Endodermal cell (in vitro differentiated cells): ENCODE data around the gene OASL. TPM values are rescaled to one million over a fixed set of nuclear protein-coding genes. Genes with fewer than 3 reads are reported as not detected.

Experiments used
- DNase-seq: peaks from one replicate; pipeline ENCODE4 v3.0.0-alpha.2; 2017
- H3K27ac ChIP-seq: 2 replicates; pipeline ENCODE4 v1.5.1; 2013; ENCODE audit warnings: mild to moderate bottlenecking, low read depth, low read length, moderate library complexity
- H3K27me3 ChIP-seq: 2 replicates; pipeline ENCODE4 v1.6.1; 2013; ENCODE audit warnings: mild to moderate bottlenecking, low read length, moderate library complexity; ENCODE audit not compliant: insufficient read depth, control insufficient read depth, poor library complexity, severe bottlenecking
- H3K36me3 ChIP-seq: 2 replicates; pipeline ENCODE4 v1.7.0; 2013; ENCODE audit warnings: mild to moderate bottlenecking, low read length, moderate library complexity; ENCODE audit not compliant: control insufficient read depth, insufficient read depth
- H3K4me1 ChIP-seq: one replicate; pipeline ENCODE4 v1.7.0; 2013; ENCODE audit warnings: low read length; ENCODE audit not compliant: control insufficient read depth, insufficient read depth
- H3K4me3 ChIP-seq: 2 replicates; pipeline ENCODE4 v1.5.1; 2013; ENCODE audit warnings: mild to moderate bottlenecking, low read length, moderate library complexity
- H3K9ac ChIP-seq: 2 replicates; pipeline ENCODE4 v1.6.1; 2013; ENCODE audit warnings: mild to moderate bottlenecking, low read length, moderate library complexity; ENCODE audit not compliant: poor library complexity, severe bottlenecking; ENCODE audit errors: extremely low read depth
- H3K9me3 ChIP-seq: 2 replicates; pipeline ENCODE4 v1.6.1; 2013; ENCODE audit warnings: mild to moderate bottlenecking, low read length, moderate library complexity; ENCODE audit not compliant: control insufficient read depth
- H3K27ac Mint-ChIP-seq: 2 replicates; pipeline ENCODE4 v1.8.0; 2020; ENCODE audit warnings: mixed read lengths
- H3K27me3 Mint-ChIP-seq: 2 replicates; pipeline ENCODE4 v1.8.0; 2021; ENCODE audit warnings: mild to moderate bottlenecking, mixed read lengths; ENCODE audit not compliant: insufficient read depth
- H3K36me3 Mint-ChIP-seq: 2 replicates; pipeline ENCODE4 v1.8.0; 2020; ENCODE audit warnings: low read depth, mixed read lengths
- H3K4me1 Mint-ChIP-seq: 2 replicates; pipeline ENCODE4 v1.8.0; 2020; ENCODE audit warnings: mixed read lengths
- H3K4me3 Mint-ChIP-seq: 2 replicates; pipeline ENCODE4 v1.8.0; 2020; ENCODE audit warnings: mild to moderate bottlenecking, moderate library complexity, mixed read lengths
- H3K9me3 Mint-ChIP-seq: 2 replicates; pipeline ENCODE4 v1.8.0; 2020; ENCODE audit warnings: mild to moderate bottlenecking, mixed read lengths
- WGBS, 2 experiments: methylation state at CpG; one replicate each; pipeline versions ENCODE4 v1.1.5 to v1.1.7; 2013; ENCODE audit warnings: missing lambda C conversion rate in 2 of 2, mixed read lengths in 1 of 2; ENCODE audit not compliant: insufficient coverage in 1 of 2, insufficient read length in 1 of 2; 5-methylcytosine and 5-hydroxymethylcytosine counted together
- total RNA-seq, 2 donors: library from RNA; stranded (reverse); fragmentation: NEBNext Ultra II Directional in 1 of 2; extraction: Animal tissue kit (Norgen Biotek cat#: 25700) in 1 of 2; gene quantifications; 2 replicates in 1 of 2; 3 replicates in 1 of 2; pipeline ENCODE4 v1.2.1, GENCODE V29; 2021
- TF ChIP-seq, protein P1 (sequence below): fragments of 200-600 bp; sonication (generic); conservative IDR thresholded peaks from 2 replicates; pipeline ENCODE4 v1.5.0; 2021; ENCODE audit warnings: antibody characterized with exemption, mild to moderate bottlenecking

The OASL gene
- total RNA-seq, 2 donors from 2014 or later: not detected

DNA sequence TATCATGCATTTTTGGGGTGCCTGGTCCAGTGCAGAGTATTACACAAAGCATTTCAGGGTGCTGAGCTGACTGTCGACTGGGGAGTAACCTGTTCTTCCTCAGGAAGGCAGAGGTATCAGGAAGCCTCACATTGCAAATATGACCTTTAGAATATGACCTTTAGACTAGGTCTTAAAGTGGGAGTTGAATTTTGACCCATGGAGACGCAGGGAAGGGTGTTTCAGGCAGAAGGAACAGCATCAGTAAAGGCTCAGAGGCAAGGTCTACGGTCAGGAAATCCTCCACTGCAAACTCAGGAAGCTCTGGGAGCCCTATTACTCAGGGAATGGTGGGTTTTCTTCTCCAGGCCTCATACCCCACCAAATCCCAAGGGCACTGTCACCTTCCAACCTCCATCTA, 49.4 kb downstream of the OASL start:
- H3K27ac Mint-ChIP-seq: no peak overlapping the region
- no peaks in the 10 kb centered on the region for H3K36me3 Mint-ChIP-seq
- Histone ChIP-seq H3K9ac (no peak overlapping the region), H3K4me3 (no peak overlapping the region), H3K9me3 (no peaks in the 10 kb centered on the region), H3K27ac (no peak overlapping the region), H3K27me3 (peaks cover 7% of the 10 kb centered on the region), H3K4me1 (no peaks in the 10 kb centered on the region), H3K36me3 (no peaks in the 10 kb centered on the region)
- no peaks in the 10 kb centered on the region for H3K9me3 Mint-ChIP-seq
- 84 to 88% methylated on average over 2 to 3 of the region's 3 CpGs for WGBS, 2 experiments
- H3K4me1 Mint-ChIP-seq: peaks cover 3% of the 10 kb centered on the region
- no peak for DNase-seq
- TF ChIP-seq, protein P1, sequence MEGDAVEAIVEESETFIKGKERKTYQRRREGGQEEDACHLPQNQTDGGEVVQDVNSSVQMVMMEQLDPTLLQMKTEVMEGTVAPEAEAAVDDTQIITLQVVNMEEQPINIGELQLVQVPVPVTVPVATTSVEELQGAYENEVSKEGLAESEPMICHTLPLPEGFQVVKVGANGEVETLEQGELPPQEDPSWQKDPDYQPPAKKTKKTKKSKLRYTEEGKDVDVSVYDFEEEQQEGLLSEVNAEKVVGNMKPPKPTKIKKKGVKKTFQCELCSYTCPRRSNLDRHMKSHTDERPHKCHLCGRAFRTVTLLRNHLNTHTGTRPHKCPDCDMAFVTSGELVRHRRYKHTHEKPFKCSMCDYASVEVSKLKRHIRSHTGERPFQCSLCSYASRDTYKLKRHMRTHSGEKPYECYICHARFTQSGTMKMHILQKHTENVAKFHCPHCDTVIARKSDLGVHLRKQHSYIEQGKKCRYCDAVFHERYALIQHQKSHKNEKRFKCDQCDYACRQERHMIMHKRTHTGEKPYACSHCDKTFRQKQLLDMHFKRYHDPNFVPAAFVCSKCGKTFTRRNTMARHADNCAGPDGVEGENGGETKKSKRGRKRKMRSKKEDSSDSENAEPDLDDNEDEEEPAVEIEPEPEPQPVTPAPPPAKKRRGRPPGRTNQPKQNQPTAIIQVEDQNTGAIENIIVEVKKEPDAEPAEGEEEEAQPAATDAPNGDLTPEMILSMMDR: no peak
- H3K4me3 Mint-ChIP-seq: no peak overlapping the region
- peaks cover 10% of the 10 kb centered on the region for H3K27me3 Mint-ChIP-seq

DNA sequence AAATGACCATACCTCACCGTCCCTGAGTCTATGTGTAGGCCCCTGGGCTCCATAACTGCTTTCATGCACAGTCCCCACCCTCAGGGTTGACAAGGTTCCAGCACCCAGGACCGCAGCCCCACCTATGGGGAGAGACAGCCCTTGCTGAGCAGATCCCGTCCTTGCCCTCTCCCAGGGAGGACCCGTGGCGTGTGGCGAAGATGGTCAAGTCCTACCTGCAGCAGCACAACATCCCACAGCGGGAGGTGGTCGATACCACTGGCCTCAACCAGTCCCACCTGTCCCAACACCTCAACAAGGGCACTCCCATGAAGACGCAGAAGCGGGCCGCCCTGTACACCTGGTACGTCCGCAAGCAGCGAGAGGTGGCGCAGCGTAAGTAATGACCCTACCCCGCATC, 50.4 kb downstream of the OASL start:
- H3K4me3 ChIP-seq: no peak overlapping the region
- Mint-ChIP-seq H3K27ac (no peak overlapping the region), H3K27me3 (peaks cover 8% of the 10 kb centered on the region), H3K36me3 (no peaks in the 10 kb centered on the region), H3K9me3 (no peaks in the 10 kb centered on the region), H3K4me3 (no peak overlapping the region), H3K4me1 (peaks cover 13% of the 10 kb centered on the region)
- H3K9me3 ChIP-seq: no peaks in the 10 kb centered on the region
- H3K27me3 ChIP-seq: peaks cover 7% of the 10 kb centered on the region
- H3K27ac ChIP-seq: no peak overlapping the region
- no peaks in the 10 kb centered on the region for H3K36me3 ChIP-seq
- DNase-seq: no peak
- TF ChIP-seq, protein P1: no peak
- WGBS, 2 experiments: 90 to 95% methylated on average over 14 to 17 of the region's 17 CpGs
- H3K4me1 ChIP-seq: no peaks in the 10 kb centered on the region
- no peak overlapping the region for H3K9ac ChIP-seq

DNA sequence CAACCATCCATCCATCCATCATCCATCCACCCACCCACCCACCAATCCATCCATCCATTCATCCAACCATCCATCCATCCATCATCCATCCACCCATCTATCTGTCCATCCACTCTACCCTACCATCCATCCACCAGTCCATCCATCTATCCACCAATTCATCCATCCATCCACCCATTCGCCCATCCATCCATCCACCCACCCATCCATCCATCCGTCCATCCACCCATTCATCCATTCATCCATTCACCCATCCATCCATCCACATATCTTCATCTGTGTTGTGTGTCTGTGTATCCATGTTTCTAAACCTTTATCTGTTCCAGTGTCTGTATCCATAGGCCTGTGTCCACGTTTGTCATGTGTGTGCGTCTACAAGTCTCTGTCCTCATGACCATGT, 50.8 kb downstream of the OASL start:
- Mint-ChIP-seq H3K4me3 (no peak overlapping the region), H3K9me3 (no peaks in the 10 kb centered on the region), H3K27ac (no peak overlapping the region), H3K36me3 (no peaks in the 10 kb centered on the region), H3K27me3 (peaks cover 6% of the 10 kb centered on the region), H3K4me1 (peaks cover 16% of the 10 kb centered on the region)
- H3K36me3 ChIP-seq: no peaks in the 10 kb centered on the region
- H3K4me1 ChIP-seq: no peaks in the 10 kb centered on the region
- DNase-seq: no peak
- no peak overlapping the region for H3K4me3 ChIP-seq
- WGBS, 2 experiments: 80 to 85% methylated on average over 1 to 4 of the region's 4 CpGs
- no peaks in the 10 kb centered on the region for H3K9me3 ChIP-seq
- TF ChIP-seq, protein P1: no peak
- H3K27me3 ChIP-seq: peaks cover 7% of the 10 kb centered on the region
- H3K9ac ChIP-seq: no peak overlapping the region
- no peak overlapping the region for H3K27ac ChIP-seq
